OCI-LY7 (cell line): Measurements from ENCODE around the gene PLCB1. TPM values are rescaled to one million over a fixed set of nuclear protein-coding genes. Genes with fewer than 3 reads are reported as not detected.

Experiments
- BruUV-seq: library from RNA; stranded (reverse); fragments of 400-500 nt; replicated peaks from 2 replicates; lab custom pipeline; 2021; lab: Mats Ljungman, UMichigan
- CTCF ChIA-PET: fragments of 300-600 bp; sonication (Branson Sonifier 250); formaldehyde crosslinking; loops from one replicate; lab custom pipeline; 2022; ENCODE audit warnings: antibody characterized with exemption; ENCODE audit not compliant: unreplicated experiment; lab: Charles Lee
- POLR2A ChIA-PET: fragments of 300-600 bp; sonication (Branson Sonifier 250); formaldehyde crosslinking; loops from one replicate; lab custom pipeline; 2022; ENCODE audit warnings: antibody characterized with exemption; lab: Charles Lee
- DNase-seq: peaks from one replicate; pipeline ENCODE4 v3.0.0-alpha.2; 2015; ENCODE audit warnings: low spot score
- H2AFZ ChIP-seq: fragments of 200-600 bp; sonication (generic), shearing (Covaris generic); 2 replicates; pipeline ENCODE4 v1.6.1; 2014; ENCODE audit warnings: mild to moderate bottlenecking, antibody characterized with exemption, low read length, moderate library complexity
- H3K27ac ChIP-seq: fragments of 200-600 bp; sonication (generic); 2 replicates; pipeline ENCODE4 v1.5.1; 2014; ENCODE audit warnings: mixed run types, low read depth, mild to moderate bottlenecking, moderate library complexity, low read length, inconsistent platforms; ENCODE audit not compliant: poor library complexity, severe bottlenecking
- H3K36me3 ChIP-seq: fragments of 200-600 bp; sonication (generic); 2 replicates; pipeline ENCODE4 v1.6.1; 2014; ENCODE audit warnings: mild to moderate bottlenecking, antibody characterized with exemption, low read length, moderate library complexity, mixed read lengths; ENCODE audit not compliant: insufficient read depth
- H3K4me1 ChIP-seq: fragments of 200-600 bp; sonication (generic); 2 replicates; pipeline ENCODE4 v1.5.1; 2014; ENCODE audit warnings: mild to moderate bottlenecking, low read length; ENCODE audit not compliant: insufficient read depth, poor library complexity, severe bottlenecking
- H3K4me2 ChIP-seq: fragments of 200-600 bp; sonication (generic); 2 replicates; pipeline ENCODE4 v1.6.1; 2014; ENCODE audit warnings: mild to moderate bottlenecking, low read length
- H3K4me3 ChIP-seq: fragments of 200-600 bp; sonication (generic); 2 replicates; pipeline ENCODE4 v1.5.1; 2014; ENCODE audit warnings: mild to moderate bottlenecking, low read depth, low read length; ENCODE audit not compliant: poor library complexity, severe bottlenecking
- H3K79me2 ChIP-seq: fragments of 200-600 bp; sonication (generic); 2 replicates; pipeline ENCODE4 v1.6.1; 2016; ENCODE audit warnings: low read depth, mild to moderate bottlenecking, low read length, moderate library complexity, mixed read lengths; ENCODE audit not compliant: insufficient read depth
- H3K9me2 ChIP-seq: fragments of 200-600 bp; sonication (generic); 2 replicates; pipeline ENCODE4 v1.6.1; 2016; ENCODE audit warnings: mild to moderate bottlenecking, low read length, mixed read lengths; ENCODE audit not compliant: insufficient read depth
- H3K9me3 ChIP-seq: fragments of 200-600 bp; sonication (generic); 2 replicates; pipeline ENCODE4 v1.6.1; 2014; ENCODE audit warnings: mild to moderate bottlenecking, mixed run types, low read length, mixed read lengths
- H4K20me1 ChIP-seq: fragments of 200-600 bp; sonication (generic); 2 replicates; pipeline ENCODE4 v1.6.1; 2014; ENCODE audit warnings: mild to moderate bottlenecking, antibody characterized with exemption, low read length, moderate library complexity, mixed read lengths; ENCODE audit not compliant: insufficient read depth
- EZH2phosphoT487 ChIP-seq: fragments of 200-600 bp; sonication (generic); IDR thresholded peaks from 2 replicates; pipeline ENCODE4 v1.6.1; 2018; ENCODE audit warnings: low read depth, borderline replicate concordance, mild to moderate bottlenecking, mixed run types, antibody characterized with exemption, low read length, moderate library complexity, mixed read lengths
- intact Hi-C: fragments of 100-400 bp; cut with micrococcal nuclease; formaldehyde crosslinking; loops from one replicate; pipeline ENCODE4 v1.10.0; 2022; ENCODE audit not compliant: unreplicated experiment
- total RNA-seq, 2 experiments: library from RNA; depleted of rRNA in 1 of 2; stranded (reverse); fragments of >200 nt in 1 of 2; shearing (Covaris generic) in 1 of 2; gene quantifications; 2 replicates each; pipeline ENCODE4 v1.2.3, GENCODE V29; 2014 to 2022
- TF ChIP-seq, protein P1 (sequence below): fragments of 200-600 bp; sonication (generic); conservative IDR thresholded peaks from 2 replicates; pipeline ENCODE4 v1.5.1; 2014; ENCODE audit warnings: mild to moderate bottlenecking, antibody characterized with exemption, low read length, moderate library complexity, mixed read lengths

The PLCB1 gene
- total RNA-seq, 2 experiments from 2014 or later, result 14.6 to 30.5 TPM

GRCh38 chr20:8438748-8439147 lies 306.7 kb downstream of the PLCB1 start:
- DNase-seq, result no peak
- no peaks in the 10 kb centered on the region for H3K36me3 ChIP-seq
- H2AFZ ChIP-seq, result no peak overlapping the region
- no peaks in the 10 kb centered on the region for H3K79me2 ChIP-seq
- no TSS peak for BruUV-seq
- no peaks in the 10 kb centered on the region for H3K9me3 ChIP-seq
- ChIA-PET POLR2A (no interaction called here), CTCF (no interaction called here)
- no peak overlapping the region for H3K27ac ChIP-seq
- no peaks in the 10 kb centered on the region for H3K9me2 ChIP-seq
- H4K20me1 ChIP-seq, result no peaks in the 10 kb centered on the region
- H3K4me3 ChIP-seq, result no peak overlapping the region
- TF ChIP-seq EZH2phosphoT487, result no peak
- TF ChIP-seq, protein P1, sequence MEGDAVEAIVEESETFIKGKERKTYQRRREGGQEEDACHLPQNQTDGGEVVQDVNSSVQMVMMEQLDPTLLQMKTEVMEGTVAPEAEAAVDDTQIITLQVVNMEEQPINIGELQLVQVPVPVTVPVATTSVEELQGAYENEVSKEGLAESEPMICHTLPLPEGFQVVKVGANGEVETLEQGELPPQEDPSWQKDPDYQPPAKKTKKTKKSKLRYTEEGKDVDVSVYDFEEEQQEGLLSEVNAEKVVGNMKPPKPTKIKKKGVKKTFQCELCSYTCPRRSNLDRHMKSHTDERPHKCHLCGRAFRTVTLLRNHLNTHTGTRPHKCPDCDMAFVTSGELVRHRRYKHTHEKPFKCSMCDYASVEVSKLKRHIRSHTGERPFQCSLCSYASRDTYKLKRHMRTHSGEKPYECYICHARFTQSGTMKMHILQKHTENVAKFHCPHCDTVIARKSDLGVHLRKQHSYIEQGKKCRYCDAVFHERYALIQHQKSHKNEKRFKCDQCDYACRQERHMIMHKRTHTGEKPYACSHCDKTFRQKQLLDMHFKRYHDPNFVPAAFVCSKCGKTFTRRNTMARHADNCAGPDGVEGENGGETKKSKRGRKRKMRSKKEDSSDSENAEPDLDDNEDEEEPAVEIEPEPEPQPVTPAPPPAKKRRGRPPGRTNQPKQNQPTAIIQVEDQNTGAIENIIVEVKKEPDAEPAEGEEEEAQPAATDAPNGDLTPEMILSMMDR, result no peak
- H3K4me2 ChIP-seq, result no peak overlapping the region
- intact Hi-C loops, result no loop called here
- H3K4me1 ChIP-seq, result peaks cover 10% of the 10 kb centered on the region

- H3K4me1 ChIP-seq, result no peaks in the 10 kb centered on the region
- no peaks in the 10 kb centered on the region for H3K79me2 ChIP-seq
Measured at GRCh38 chr20:8443464-8444072, 311.5 kb downstream of the PLCB1 start.

More at GRCh38 chr20:8443464-8444072, 311.5 kb downstream of the PLCB1 start:
- H4K20me1 ChIP-seq, result no peaks in the 10 kb centered on the region
- H3K4me2 ChIP-seq, result no peak overlapping the region
- no peak overlapping the region for H3K27ac ChIP-seq
- no peak for DNase-seq
- ChIA-PET CTCF (no interaction called here), POLR2A (no interaction called here)
- no peak overlapping the region for H3K4me3 ChIP-seq
- TF ChIP-seq EZH2phosphoT487, result no peak
- TF ChIP-seq, protein P1, result peak; percentile 39; the same call in 1 of the 2 replicates
- H3K9me3 ChIP-seq, result no peaks in the 10 kb centered on the region
- H3K36me3 ChIP-seq, result no peaks in the 10 kb centered on the region
- intact Hi-C loops, result no loop called here
- H2AFZ ChIP-seq, result no peak overlapping the region
- no TSS peak for BruUV-seq
- no peaks in the 10 kb centered on the region for H3K9me2 ChIP-seq
